ENCODE measurements around the gene PTPN1.

DNA sequence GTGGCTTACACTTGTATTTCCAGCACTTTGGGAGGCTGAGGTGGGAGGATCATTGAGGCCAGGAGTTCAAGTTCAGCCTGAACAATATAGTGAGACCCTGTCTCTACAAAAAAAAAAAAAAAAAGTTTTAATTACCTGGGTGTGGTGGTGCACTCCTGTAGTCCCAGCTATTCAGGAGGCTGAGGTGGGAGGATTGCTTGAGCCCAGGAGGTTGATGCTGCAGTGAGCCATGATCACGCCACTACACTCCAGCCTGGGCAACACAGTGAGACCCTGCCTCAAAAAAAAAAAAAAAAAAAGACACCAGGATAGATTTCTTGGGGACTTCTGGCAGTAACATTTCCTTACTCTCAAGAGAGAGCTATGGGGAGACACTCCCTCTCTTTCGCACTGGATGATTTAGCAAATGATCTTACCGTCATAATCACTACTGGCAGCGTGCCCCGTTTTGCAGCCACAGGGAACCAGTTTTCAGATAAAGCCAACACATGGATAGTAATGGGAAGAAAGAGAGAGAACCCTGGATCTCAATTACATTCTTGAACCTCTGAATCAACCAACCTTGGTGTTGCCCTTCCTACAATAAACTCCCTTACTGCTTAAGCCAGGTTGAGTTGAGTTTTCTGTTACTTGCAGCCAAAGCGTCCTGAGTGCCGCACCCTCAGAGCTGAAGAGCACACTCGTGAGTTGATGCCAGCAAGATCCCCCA is 18.1 kb upstream of the PTPN1 start:
- TF ChIP-seq KDM1A (IDR thresholded peaks at IDR 0.05; ENCODE audit: borderline replicate concordance) (no peak), POLR2A (IDR thresholded peaks at IDR 0.05; ENCODE audit: low read depth, low read length) (no peak), POLR2AphosphoS2 (IDR thresholded peaks at IDR 0.05; ENCODE audit: low read depth, low read length) (no peak), SPI1 (IDR thresholded peaks at IDR 0.05; ENCODE audit: borderline replicate concordance, insufficient read depth, low read depth, low read length) (no peak)

All from GM12878 (cell line).